Fibroblast of lung (primary cell): Measurements from ENCODE around the gene SDK1. TPM values are rescaled to one million over a fixed set of nuclear protein-coding genes. Genes with fewer than 3 reads are reported as not detected.

Experiments used
- DNase-seq, 2 donors: peaks; one replicate each; pipeline versions ENCODE4 v3.0.0 to v3.0.0-alpha.2; 2010; ENCODE audit warnings: low read depth in 2 of 2
- H2AFZ ChIP-seq: 2 replicates; pipeline ENCODE4 v1.5.1; 2012; ENCODE audit warnings: low read length, control low read depth, inconsistent platforms
- H3K27ac ChIP-seq: 2 replicates; pipeline ENCODE4 v1.5.1; 2011; ENCODE audit warnings: low read length, control low read depth; ENCODE audit not compliant: insufficient read depth
- H3K27me3 ChIP-seq: 2 replicates; pipeline ENCODE4 v1.5.1; 2011; ENCODE audit warnings: mild to moderate bottlenecking, low read length; ENCODE audit not compliant: control insufficient read depth, insufficient read depth
- H3K36me3 ChIP-seq: 2 replicates; pipeline ENCODE4 v1.5.1; 2011; ENCODE audit warnings: low read length; ENCODE audit not compliant: control insufficient read depth, insufficient read depth
- H3K4me1 ChIP-seq: 2 replicates; pipeline ENCODE4 v1.5.1; 2011; ENCODE audit warnings: low read length; ENCODE audit not compliant: control insufficient read depth, insufficient read depth; ENCODE audit errors: extremely low read depth
- H3K4me2 ChIP-seq: 2 replicates; pipeline ENCODE4 v1.5.1; 2011; ENCODE audit warnings: low read length, control low read depth; ENCODE audit not compliant: insufficient read depth; ENCODE audit errors: extremely low read depth
- H3K4me3 ChIP-seq, 4 experiments: fragments of 200-600 bp in 1 of 4; sonication (generic) in 1 of 4; replicated peaks in 1 of 4; 2 replicates each; pipeline ENCODE4 v1.5.1; 2011 to 2016; ENCODE audit warnings: low read length in 4 of 4, low read depth in 3 of 4, mild to moderate bottlenecking in 3 of 4, control low read depth in 2 of 4, inconsistent platforms in 1 of 4, mixed read lengths in 1 of 4; ENCODE audit not compliant: insufficient read depth in 1 of 4; ENCODE audit errors: control extremely low read depth in 1 of 4
- H3K79me2 ChIP-seq: 2 replicates; pipeline ENCODE4 v1.5.1; 2012; ENCODE audit warnings: mild to moderate bottlenecking, low read length, inconsistent platforms; ENCODE audit not compliant: control insufficient read depth, insufficient read depth
- H3K9ac ChIP-seq: 2 replicates; pipeline ENCODE4 v1.5.1; 2011; ENCODE audit warnings: mild to moderate bottlenecking, low read length, control low read depth; ENCODE audit not compliant: insufficient read depth
- H3K9me3 ChIP-seq: 2 replicates; pipeline ENCODE4 v1.5.1; 2012; ENCODE audit warnings: low read depth, low read length; ENCODE audit not compliant: control insufficient read depth, insufficient read depth
- H4K20me1 ChIP-seq: 2 replicates; pipeline ENCODE4 v1.5.1; 2011; ENCODE audit warnings: low read length; ENCODE audit not compliant: control insufficient read depth, insufficient read depth; ENCODE audit errors: extremely low read depth
- CTCF ChIP-seq, 2 donors: IDR thresholded peaks in 1 of 2; conservative IDR thresholded peaks in 1 of 2; 1 replicate in 1 of 2; 2 replicates in 1 of 2; pipeline ENCODE4 v1.5.1; 2011 to 2012; ENCODE audit warnings: low read length in 2 of 2, control low read depth in 1 of 2, inconsistent platforms in 1 of 2, low read depth in 1 of 2, mild to moderate bottlenecking in 1 of 2
- EZH2 ChIP-seq: IDR thresholded peaks from 2 replicates; pipeline ENCODE4 v1.5.1; 2012; ENCODE audit warnings: low read length, control low read depth, mild to moderate bottlenecking; ENCODE audit errors: missing control alignments
- polyA plus RNA-seq, 2 donors: library from polyadenylated mRNA; depleted of rRNA in 1 of 2; stranded (reverse) in 1 of 2; unstranded in 1 of 2; fragments of >200 nt; gene quantifications; 2 replicates each; pipeline ENCODE4 v1.2.1, GENCODE V29; 2011 to 2012; ENCODE audit warnings: missing spikeins in 1 of 2
- total RNA-seq: library from RNA; depleted of rRNA; stranded (reverse); fragments of >200 nt; gene quantifications from 2 replicates; pipeline ENCODE4 v1.2.1, GENCODE V29; 2014

The SDK1 gene
- total and polyA plus RNA-seq, 2 donors (not counting 1 experiment from before 2014, with no cell fraction given) = 1.0 to 8.6 TPM

- Histone ChIP-seq H3K4me1 (no peaks in the 10 kb centered on the region), H4K20me1 (no peaks in the 10 kb centered on the region), H3K9ac (no peak overlapping the region), H3K4me2 (no peak overlapping the region), H3K27me3 (no peaks in the 10 kb centered on the region), H3K27ac (no peak overlapping the region), H2AFZ (no peak overlapping the region), H3K79me2 (no peaks in the 10 kb centered on the region), H3K9me3 (no peaks in the 10 kb centered on the region), H3K36me3 (no peaks in the 10 kb centered on the region), H3K4me3 (no peak overlapping the region)
- TF ChIP-seq CTCF (conservative IDR thresholded peaks at IDR 0.05 in 1 of 2, IDR thresholded peaks at IDR 0.05 in 1 of 2; ENCODE audit: low read depth in 1 of 2, low read length in 2 of 2) (no peak), EZH2 (no peak)
- peak in 1 of 2 donors; percentile 74 for DNase-seq
Measured at GRCh38 chr7:3552499-3552898, 251.4 kb downstream of the SDK1 start.

- Histone ChIP-seq H2AFZ (no peak overlapping the region), H3K9ac (no peak overlapping the region), H3K4me2 (no peak overlapping the region), H3K4me1 (no peaks in the 10 kb centered on the region), H3K79me2 (no peaks in the 10 kb centered on the region), H3K36me3 (no peaks in the 10 kb centered on the region), H3K27ac (no peak overlapping the region), H4K20me1 (no peaks in the 10 kb centered on the region), H3K4me3 (no peak overlapping the region), H3K27me3 (no peaks in the 10 kb centered on the region), H3K9me3 (no peaks in the 10 kb centered on the region)
- TF ChIP-seq EZH2 (no peak), CTCF (conservative IDR thresholded peaks at IDR 0.05 in 1 of 2, IDR thresholded peaks at IDR 0.05 in 1 of 2; ENCODE audit: low read depth in 1 of 2, low read length in 2 of 2) (no peak)
- DNase-seq = peak; percentile 30 to 47
Measured at GRCh38 chr7:3558400-3558799, 257.3 kb downstream of the SDK1 start.

GRCh38 chr7:3559278-3559677, 258.2 kb downstream of the SDK1 start:
- H3K4me1 ChIP-seq = no peaks in the 10 kb centered on the region
- no peaks in the 10 kb centered on the region for H4K20me1 ChIP-seq
- TF ChIP-seq CTCF (conservative IDR thresholded peaks at IDR 0.05 in 1 of 2, IDR thresholded peaks at IDR 0.05 in 1 of 2; ENCODE audit: low read depth in 1 of 2, low read length in 2 of 2) = no peak
- TF ChIP-seq EZH2 = no peak
- H3K79me2 ChIP-seq = no peaks in the 10 kb centered on the region
- H3K9ac ChIP-seq = no peak overlapping the region
- no peaks in the 10 kb centered on the region for H3K36me3 ChIP-seq
- no peak overlapping the region for H3K4me2 ChIP-seq
- H2AFZ ChIP-seq = no peak overlapping the region
- no peaks in the 10 kb centered on the region for H3K9me3 ChIP-seq
- H3K4me3 ChIP-seq = peak overlapping the region in 1 of 4 experiments; percentile 5
- H3K27ac ChIP-seq = no peak overlapping the region
- peak; percentile 97 to 99 for DNase-seq
- no peaks in the 10 kb centered on the region for H3K27me3 ChIP-seq
